GM19193 (cell line): Measurements from ENCODE around the gene WDFY1.

Source experiments
- POLR2A ChIP-seq: IDR thresholded peaks from 4 replicates; pipeline ENCODE4 v1.6.1; 2011; ENCODE audit not compliant: insufficient read depth, insufficient read length; ENCODE audit errors: extremely low read depth

Gene WDFY1

DNA sequence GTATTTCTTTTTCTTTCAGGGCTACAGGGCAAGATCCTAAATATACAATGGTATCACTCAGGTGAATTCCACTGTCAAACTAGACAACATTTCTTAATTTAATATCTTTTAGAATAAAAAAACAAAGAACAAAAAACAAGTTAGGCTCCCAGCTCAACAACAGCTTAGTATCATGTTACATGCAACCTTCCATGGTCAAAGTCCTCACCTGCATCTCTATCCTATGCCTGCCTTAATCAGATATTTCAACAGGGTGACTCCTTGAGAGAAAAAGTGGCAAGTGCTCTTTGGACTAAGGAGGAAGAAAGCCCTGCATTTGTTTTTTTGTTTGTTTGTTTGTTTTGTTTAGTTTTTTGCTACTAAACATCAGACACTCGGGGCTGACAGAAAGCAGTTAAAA lies 50.2 kb downstream of the WDFY1 start:
- TF ChIP-seq POLR2A: no peak

DNA sequence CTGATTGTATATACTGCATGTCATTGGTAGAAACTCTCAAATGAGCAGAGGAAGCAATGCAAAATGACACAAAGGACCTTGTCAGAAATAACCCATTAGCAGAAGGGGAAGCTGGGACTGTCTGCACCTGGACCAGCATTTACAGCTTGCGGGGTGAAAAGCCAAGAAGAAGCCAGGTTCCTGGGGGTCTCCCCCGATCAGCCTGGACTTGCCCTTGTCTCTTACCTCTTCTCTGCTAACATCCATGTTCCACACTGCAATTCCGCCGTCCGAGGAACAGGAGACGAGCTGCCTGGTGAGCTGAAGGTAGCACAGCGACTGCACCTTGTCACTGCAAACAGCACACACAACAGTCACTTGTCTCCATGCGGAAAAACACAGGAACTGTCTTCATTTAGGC lies 51.1 kb downstream of the WDFY1 start:
- TF ChIP-seq POLR2A: no peak

- no peak for TF ChIP-seq POLR2A
These were observed 54.4 kb downstream of the WDFY1 start for GRCh38 chr2:223890721-223891120.

- TF ChIP-seq POLR2A: no peak
These were observed 55.9 kb downstream of the WDFY1 start for GRCh38 chr2:223889229-223889628.

GRCh38 chr2:223888251-223888650 lies 56.9 kb downstream of the WDFY1 start:
- no peak for TF ChIP-seq POLR2A

GRCh38 chr2:223887127-223887526 lies 58.0 kb downstream of the WDFY1 start:
- no peak for TF ChIP-seq POLR2A

DNA sequence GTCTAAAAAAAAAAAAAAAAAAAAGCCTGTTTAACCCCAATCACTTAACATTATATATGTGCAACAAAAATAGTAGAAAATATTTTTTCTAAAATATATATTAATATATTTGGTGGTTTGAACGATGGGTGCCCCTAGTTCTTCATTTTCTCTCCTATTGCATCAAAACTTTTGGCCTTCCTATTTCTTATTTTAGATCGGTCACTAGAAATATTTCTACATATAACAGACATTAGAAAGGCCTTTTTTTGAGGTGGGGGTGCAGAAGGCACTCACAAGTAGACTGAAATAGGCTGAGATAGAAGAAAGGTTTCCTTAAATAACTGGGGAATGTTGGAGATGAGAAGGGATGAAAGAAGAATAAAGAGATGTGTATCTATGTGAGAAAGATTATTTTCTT lies 58.4 kb downstream of the WDFY1 start:
- TF ChIP-seq POLR2A: no peak

DNA sequence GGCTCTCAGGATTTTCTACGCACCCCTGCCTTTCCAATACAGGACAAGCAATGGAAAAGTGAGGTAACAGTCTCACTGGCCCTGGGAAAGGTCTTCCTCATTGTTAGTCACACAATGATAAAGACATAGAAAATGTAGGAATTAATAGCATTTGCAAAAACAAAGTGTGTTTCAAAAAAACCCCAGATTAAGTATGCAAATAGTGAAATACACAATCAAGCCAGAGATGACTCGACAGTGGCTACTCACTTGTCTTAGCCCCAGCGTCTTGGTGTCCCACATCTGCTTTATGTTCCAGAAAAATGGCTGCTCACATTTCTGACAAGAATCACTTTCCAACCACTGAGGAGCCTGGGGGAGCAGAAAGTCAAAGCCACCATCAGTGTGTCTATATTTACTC lies 60.7 kb downstream of the WDFY1 start:
- no peak for TF ChIP-seq POLR2A

GRCh38 chr2:223882715-223883114 lies 62.4 kb downstream of the WDFY1 start:
- no peak for TF ChIP-seq POLR2A

GRCh38 chr2:223880796-223881195 lies 64.3 kb downstream of the WDFY1 start:
- no peak for TF ChIP-seq POLR2A

- TF ChIP-seq POLR2A: no peak
These were observed 67.3 kb downstream of the WDFY1 start for GRCh38 chr2:223877721-223878410.

DNA sequence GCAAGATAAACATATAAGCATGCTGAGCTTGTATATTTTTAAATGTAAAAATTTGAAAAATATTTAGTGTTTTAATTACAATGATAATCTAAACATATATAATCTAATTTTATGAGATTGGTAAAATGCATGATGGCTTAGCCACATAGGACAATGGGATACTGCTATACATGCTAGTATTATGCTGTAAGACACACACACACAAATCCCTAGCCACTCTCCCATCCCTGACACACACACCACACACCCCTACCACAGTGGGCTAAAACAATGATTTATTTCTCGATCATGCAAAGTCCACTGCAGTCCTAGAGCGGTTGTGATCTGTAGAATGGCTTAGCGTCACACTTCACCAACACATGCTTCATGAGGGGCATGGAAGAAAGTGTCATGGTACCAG lies 71.5 kb downstream of the WDFY1 start:
- TF ChIP-seq POLR2A: no peak

GRCh38 chr2:223870840-223871611 lies 74.1 kb downstream of the WDFY1 start:
- no peak for TF ChIP-seq POLR2A

GRCh38 chr2:223868005-223868404 lies 77.1 kb downstream of the WDFY1 start:
- no peak for TF ChIP-seq POLR2A

DNA sequence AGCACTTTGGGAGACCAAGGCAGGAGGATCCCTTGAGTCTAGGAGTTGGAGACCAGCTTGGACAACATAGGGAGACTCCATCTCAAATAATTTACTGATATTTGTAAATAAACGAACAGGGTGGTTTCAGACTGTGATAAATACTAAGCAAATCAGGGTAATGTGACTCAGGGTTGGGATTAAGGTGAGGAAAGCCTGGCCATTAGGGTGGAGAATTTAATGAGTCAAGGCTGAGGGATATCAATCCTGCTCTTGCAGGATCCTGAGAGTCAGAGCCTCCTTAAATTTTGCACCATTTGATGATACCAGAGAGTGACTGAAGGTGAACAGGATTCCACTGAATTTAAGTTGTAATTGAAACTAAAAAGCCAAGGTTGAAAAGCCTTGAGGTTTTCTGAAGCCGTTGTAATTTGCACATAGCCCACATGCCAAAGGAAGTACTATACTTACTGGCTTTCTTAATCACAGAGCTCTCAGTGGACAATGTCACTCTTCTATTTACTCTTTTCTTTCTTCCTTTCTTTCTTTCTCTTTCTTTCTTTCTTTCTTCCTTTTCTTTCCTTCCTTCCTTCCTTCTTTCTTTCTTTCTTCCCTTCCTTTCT lies 79.1 kb downstream of the WDFY1 start:
- TF ChIP-seq POLR2A: no peak

- no peak for TF ChIP-seq POLR2A
These were observed 80.0 kb downstream of the WDFY1 start for GRCh38 chr2:223865124-223865523.

- TF ChIP-seq POLR2A: no peak
These were observed 81.6 kb downstream of the WDFY1 start for GRCh38 chr2:223863491-223863890.
